ENCODE measurements around the gene BCAN.
A peak's percentile ranks its signal among the peaks of the same experiment; 100 is the strongest.

Gene BCAN

GRCh38 chr1:156641761-156642264 is at the start of gene BCAN:
Gene BCAN, plus strand, starts transcription at chr1:156642117. Its CDS starts 3,938 bp downstream, at chr1:156646055.
- Histone ChIP-seq H3K4me3 (ENCODE audit: low read length in 2 of 2) (peak within 1 kb of the TSS; percentile 19 to 55), H3K27me3 (ENCODE audit: control insufficient read depth in 1 of 2, insufficient read depth in 2 of 2, low read length in 2 of 2) (peaks cover 65 to 82% of the 10 kb centered on the region in 2 donors), H3K9me3 (ENCODE audit: control insufficient read depth in 2 of 2, low read length in 2 of 2) (no peaks in the 10 kb centered on the region), H3K4me1 (ENCODE audit: control insufficient read depth, insufficient read depth, low read length) (peaks cover 14% of the 10 kb centered on the region), H3K27ac (ENCODE audit: low read length) (no peak within 1 kb of the TSS), H3K9ac (ENCODE audit: low read length in 2 of 2) (no peak within 1 kb of the TSS), H3K36me3 (ENCODE audit: control insufficient read depth in 2 of 2, insufficient read depth in 2 of 2, low read length in 2 of 2) (no peaks in the 10 kb centered on the region)

- H3K27ac ChIP-seq (ENCODE audit: low read length) = peak overlapping the region; percentile 69
- peaks cover 33 to 35% of the 10 kb centered on the region in 2 donors for H3K36me3 ChIP-seq (ENCODE audit: control insufficient read depth in 2 of 2, insufficient read depth in 2 of 2, low read length in 2 of 2)
- H3K4me1 ChIP-seq (ENCODE audit: control insufficient read depth, insufficient read depth, low read length) = peaks cover 14% of the 10 kb centered on the region
- peak overlapping the region; percentile 67 to 88 for H3K4me3 ChIP-seq (ENCODE audit: low read length in 2 of 2)
- no peaks in the 10 kb centered on the region for H3K27me3 ChIP-seq (ENCODE audit: control insufficient read depth in 1 of 2, insufficient read depth in 2 of 2, low read length in 2 of 2)
- H3K9ac ChIP-seq (ENCODE audit: low read length in 2 of 2) = peak overlapping the region; percentile 74 to 88
- no peaks in the 10 kb centered on the region for H3K9me3 ChIP-seq (ENCODE audit: control insufficient read depth in 2 of 2, low read length in 2 of 2)
Observed at GRCh38 chr1:156592158-156592909, 49.6 kb upstream of the BCAN start.

GRCh38 chr1:156592910-156593660 is 48.8 kb upstream of the BCAN start:
- H3K36me3 ChIP-seq (ENCODE audit: control insufficient read depth in 2 of 2, insufficient read depth in 2 of 2, low read length in 2 of 2) = peaks cover 40 to 42% of the 10 kb centered on the region in 2 donors
- peak overlapping the region; percentile 69 for H3K27ac ChIP-seq (ENCODE audit: low read length)

GRCh38 chr1:156593661-156593989 is 48.3 kb upstream of the BCAN start:
- H3K27me3 ChIP-seq (ENCODE audit: control insufficient read depth in 1 of 2, insufficient read depth in 2 of 2, low read length in 2 of 2) = no peaks in the 10 kb centered on the region
- H3K36me3 ChIP-seq (ENCODE audit: control insufficient read depth in 2 of 2, insufficient read depth in 2 of 2, low read length in 2 of 2) = peaks cover 43 to 48% of the 10 kb centered on the region in 2 donors
- H3K4me3 ChIP-seq (ENCODE audit: low read length in 2 of 2) = no peak overlapping the region
- H3K9ac ChIP-seq (ENCODE audit: low read length in 2 of 2) = no peak overlapping the region
- no peaks in the 10 kb centered on the region for H3K9me3 ChIP-seq (ENCODE audit: control insufficient read depth in 2 of 2, low read length in 2 of 2)
- no peak overlapping the region for H3K27ac ChIP-seq (ENCODE audit: low read length)
- H3K4me1 ChIP-seq (ENCODE audit: control insufficient read depth, insufficient read depth, low read length) = peaks cover 14% of the 10 kb centered on the region

More at GRCh38 chr1:156592910-156593660, 48.8 kb upstream of the BCAN start:
- peak overlapping the region in 1 of 2 donors; percentile 74 for H3K9ac ChIP-seq (ENCODE audit: low read length in 2 of 2)
- H3K27me3 ChIP-seq (ENCODE audit: control insufficient read depth in 1 of 2, insufficient read depth in 2 of 2, low read length in 2 of 2) = no peaks in the 10 kb centered on the region
- H3K4me3 ChIP-seq (ENCODE audit: low read length in 2 of 2) = no peak overlapping the region
- peaks cover 14% of the 10 kb centered on the region for H3K4me1 ChIP-seq (ENCODE audit: control insufficient read depth, insufficient read depth, low read length)
- H3K9me3 ChIP-seq (ENCODE audit: control insufficient read depth in 2 of 2, low read length in 2 of 2) = no peaks in the 10 kb centered on the region

GRCh38 chr1:156594190-156594589 is 47.7 kb upstream of the BCAN start:
- H3K36me3 ChIP-seq (ENCODE audit: control insufficient read depth in 2 of 2, insufficient read depth in 2 of 2, low read length in 2 of 2) = peaks cover 43 to 48% of the 10 kb centered on the region in 2 donors
- no peaks in the 10 kb centered on the region for H3K27me3 ChIP-seq (ENCODE audit: control insufficient read depth in 1 of 2, insufficient read depth in 2 of 2, low read length in 2 of 2)
- H3K4me3 ChIP-seq (ENCODE audit: low read length in 2 of 2) = no peak overlapping the region

GRCh38 chr1:156595016-156595415 is 46.9 kb upstream of the BCAN start:
- Histone ChIP-seq H3K4me3 (ENCODE audit: low read length in 2 of 2) (no peak overlapping the region), H3K4me1 (ENCODE audit: control insufficient read depth, insufficient read depth, low read length) (peaks cover 14% of the 10 kb centered on the region), H3K27me3 (ENCODE audit: control insufficient read depth in 1 of 2, insufficient read depth in 2 of 2, low read length in 2 of 2) (no peaks in the 10 kb centered on the region), H3K9ac (ENCODE audit: low read length in 2 of 2) (no peak overlapping the region), H3K27ac (ENCODE audit: low read length) (no peak overlapping the region), H3K9me3 (ENCODE audit: control insufficient read depth in 2 of 2, low read length in 2 of 2) (no peaks in the 10 kb centered on the region), H3K36me3 (ENCODE audit: control insufficient read depth in 2 of 2, insufficient read depth in 2 of 2, low read length in 2 of 2) (peaks cover 43 to 48% of the 10 kb centered on the region in 2 donors)

More at GRCh38 chr1:156594190-156594589, 47.7 kb upstream of the BCAN start:
- H3K9ac ChIP-seq (ENCODE audit: low read length in 2 of 2) = no peak overlapping the region
- H3K9me3 ChIP-seq (ENCODE audit: control insufficient read depth in 2 of 2, low read length in 2 of 2) = no peaks in the 10 kb centered on the region
- peaks cover 14% of the 10 kb centered on the region for H3K4me1 ChIP-seq (ENCODE audit: control insufficient read depth, insufficient read depth, low read length)
- H3K27ac ChIP-seq (ENCODE audit: low read length) = no peak overlapping the region

- Histone ChIP-seq H3K4me3 (ENCODE audit: low read length in 2 of 2) (no peak overlapping the region), H3K4me1 (ENCODE audit: control insufficient read depth, insufficient read depth, low read length) (peaks cover 18% of the 10 kb centered on the region), H3K27ac (ENCODE audit: low read length) (no peak overlapping the region), H3K27me3 (ENCODE audit: control insufficient read depth in 1 of 2, insufficient read depth in 2 of 2, low read length in 2 of 2) (no peaks in the 10 kb centered on the region), H3K9ac (ENCODE audit: low read length in 2 of 2) (no peak overlapping the region), H3K9me3 (ENCODE audit: control insufficient read depth in 2 of 2, low read length in 2 of 2) (no peaks in the 10 kb centered on the region), H3K36me3 (ENCODE audit: control insufficient read depth in 2 of 2, insufficient read depth in 2 of 2, low read length in 2 of 2) (peaks cover 43 to 48% of the 10 kb centered on the region in 2 donors)
Observed at GRCh38 chr1:156596426-156596825, 45.5 kb upstream of the BCAN start.

- Histone ChIP-seq H3K4me1 (ENCODE audit: control insufficient read depth, insufficient read depth, low read length) (peaks cover 14% of the 10 kb centered on the region), H3K27ac (ENCODE audit: low read length) (no peak overlapping the region), H3K4me3 (ENCODE audit: low read length in 2 of 2) (no peak overlapping the region), H3K9me3 (ENCODE audit: control insufficient read depth in 2 of 2, low read length in 2 of 2) (no peaks in the 10 kb centered on the region), H3K27me3 (ENCODE audit: control insufficient read depth in 1 of 2, insufficient read depth in 2 of 2, low read length in 2 of 2) (no peaks in the 10 kb centered on the region), H3K36me3 (ENCODE audit: control insufficient read depth in 2 of 2, insufficient read depth in 2 of 2, low read length in 2 of 2) (peaks cover 37 to 44% of the 10 kb centered on the region in 2 donors), H3K9ac (ENCODE audit: low read length in 2 of 2) (no peak overlapping the region)
Observed at GRCh38 chr1:156598125-156598524, 43.8 kb upstream of the BCAN start.

- Histone ChIP-seq H3K4me1 (ENCODE audit: control insufficient read depth, insufficient read depth, low read length) (peaks cover 14% of the 10 kb centered on the region), H3K4me3 (ENCODE audit: low read length in 2 of 2) (no peak overlapping the region), H3K9me3 (ENCODE audit: control insufficient read depth in 2 of 2, low read length in 2 of 2) (no peaks in the 10 kb centered on the region), H3K36me3 (ENCODE audit: control insufficient read depth in 2 of 2, insufficient read depth in 2 of 2, low read length in 2 of 2) (peaks cover 32 to 40% of the 10 kb centered on the region in 2 donors), H3K27me3 (ENCODE audit: control insufficient read depth in 1 of 2, insufficient read depth in 2 of 2, low read length in 2 of 2) (no peaks in the 10 kb centered on the region), H3K9ac (ENCODE audit: low read length in 2 of 2) (no peak overlapping the region), H3K27ac (ENCODE audit: low read length) (no peak overlapping the region)
Observed at GRCh38 chr1:156598731-156599432, 43.0 kb upstream of the BCAN start.

GRCh38 chr1:156599811-156600210 is 42.1 kb upstream of the BCAN start:
- Histone ChIP-seq H3K9ac (ENCODE audit: low read length in 2 of 2) (no peak overlapping the region), H3K27ac (ENCODE audit: low read length) (no peak overlapping the region), H3K36me3 (ENCODE audit: control insufficient read depth in 2 of 2, insufficient read depth in 2 of 2, low read length in 2 of 2) (peaks cover 28 to 34% of the 10 kb centered on the region in 2 donors), H3K9me3 (ENCODE audit: control insufficient read depth in 2 of 2, low read length in 2 of 2) (no peaks in the 10 kb centered on the region), H3K4me3 (ENCODE audit: low read length in 2 of 2) (no peak overlapping the region), H3K4me1 (ENCODE audit: control insufficient read depth, insufficient read depth, low read length) (peaks cover 14% of the 10 kb centered on the region), H3K27me3 (ENCODE audit: control insufficient read depth in 1 of 2, insufficient read depth in 2 of 2, low read length in 2 of 2) (no peaks in the 10 kb centered on the region)

Measured in stomach smooth muscle (tissue), 2 donors.